Activated T-cell treated with anti-CD3 and anti-CD28 coated beads for 24 hours (primary cell): ENCODE data around the gene CYP2R1.
"Not testable (repeated sequence)": the region's sequence is repeated elsewhere in the genome, so short reads cannot be mapped to it uniquely, and the experiment has no call there.

ENCODE experiments used
- DNase-seq: peaks from one replicate; pipeline ENCODE4 v3.0.0-alpha.2; 2020; ENCODE audit warnings: low read depth

The CYP2R1 gene

GRCh38 chr11:14892577-14892976, 546 bp upstream of the CYP2R1 start:
- no peak for DNase-seq

- DNase-seq = peak; percentile 78
These were observed 642 bp downstream of the CYP2R1 start for GRCh38 chr11:14891143-14892035.

- DNase-seq = no peak
These were observed 5.5 kb downstream of the CYP2R1 start for GRCh38 chr11:14886513-14886912.

- no peak for DNase-seq
These were observed 7.3 kb downstream of the CYP2R1 start for GRCh38 chr11:14884667-14885273.

- DNase-seq = not testable (repeated sequence)
These were observed 8.3 kb downstream of the CYP2R1 start for GRCh38 chr11:14883683-14884082.

GRCh38 chr11:14882196-14882595, 9.8 kb downstream of the CYP2R1 start:
- DNase-seq = no peak

- no peak for DNase-seq
These were observed 10.3 kb downstream of the CYP2R1 start for GRCh38 chr11:14881576-14882193.

- no peak for DNase-seq
These were observed 16.9 kb downstream of the CYP2R1 start for GRCh38 chr11:14875163-14875562.

GRCh38 chr11:14873632-14874031, 18.4 kb downstream of the CYP2R1 start:
- DNase-seq = no peak

GRCh38 chr11:14872032-14872431, 20.0 kb downstream of the CYP2R1 start:
- no peak for DNase-seq

- not testable (repeated sequence) for DNase-seq
These were observed 28.3 kb downstream of the CYP2R1 start for GRCh38 chr11:14863775-14864174.

- DNase-seq = no peak
These were observed 30.4 kb downstream of the CYP2R1 start for GRCh38 chr11:14861680-14862079.

- DNase-seq = no peak
These were observed 31.5 kb downstream of the CYP2R1 start for GRCh38 chr11:14860511-14860910.

GRCh38 chr11:14858404-14858803, 33.6 kb downstream of the CYP2R1 start:
- no peak for DNase-seq

GRCh38 chr11:14857621-14858020, 34.4 kb downstream of the CYP2R1 start:
- DNase-seq = no peak

- DNase-seq = no peak
These were observed 36.1 kb downstream of the CYP2R1 start for GRCh38 chr11:14855890-14856289.

- no peak for DNase-seq
These were observed 38.0 kb downstream of the CYP2R1 start for GRCh38 chr11:14854057-14854456.

GRCh38 chr11:14852571-14853177, 39.4 kb downstream of the CYP2R1 start:
- DNase-seq = no peak

GRCh38 chr11:14842002-14842401, 50.0 kb downstream of the CYP2R1 start:
- no peak for DNase-seq

- DNase-seq = no peak
These were observed 56.2 kb downstream of the CYP2R1 start for GRCh38 chr11:14835496-14836492.
